NCI-H1417 treated with DMSO at 0.1 percent for 48 hours (cell line): ENCODE measurements around the gene BRCC3.

Source experiments
- DNase-seq: peaks from one replicate; lab custom pipeline; 2025; lab: John Stamatoyannopoulos, UW

Gene BRCC3

GRCh38 chrX:155056877-155057792 is 14.2 kb upstream of the BRCC3 start:
- DNase-seq, result no peak

DNA sequence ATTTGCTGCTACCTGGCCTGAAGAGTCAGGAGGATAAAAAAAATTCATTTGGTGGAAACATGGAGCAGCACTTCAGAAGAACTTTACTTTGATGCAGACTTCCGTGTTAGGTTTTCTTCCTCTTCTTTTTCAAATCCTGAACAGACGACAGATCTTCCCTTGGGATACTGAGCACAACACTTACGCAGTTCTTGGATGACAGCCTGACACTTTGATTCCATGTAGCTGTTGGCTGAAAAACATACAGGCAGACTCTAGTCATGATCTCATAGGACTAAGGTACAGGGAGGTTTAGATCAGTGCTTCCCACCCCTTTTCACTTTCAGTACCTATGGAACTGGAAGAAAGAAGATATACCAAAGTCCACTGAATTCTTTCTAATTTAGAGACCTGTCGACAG is 9.5 kb upstream of the BRCC3 start:
- no peak for DNase-seq

GRCh38 chrX:155065035-155065734 is 6.1 kb upstream of the BRCC3 start:
- DNase-seq, result no peak

DNA sequence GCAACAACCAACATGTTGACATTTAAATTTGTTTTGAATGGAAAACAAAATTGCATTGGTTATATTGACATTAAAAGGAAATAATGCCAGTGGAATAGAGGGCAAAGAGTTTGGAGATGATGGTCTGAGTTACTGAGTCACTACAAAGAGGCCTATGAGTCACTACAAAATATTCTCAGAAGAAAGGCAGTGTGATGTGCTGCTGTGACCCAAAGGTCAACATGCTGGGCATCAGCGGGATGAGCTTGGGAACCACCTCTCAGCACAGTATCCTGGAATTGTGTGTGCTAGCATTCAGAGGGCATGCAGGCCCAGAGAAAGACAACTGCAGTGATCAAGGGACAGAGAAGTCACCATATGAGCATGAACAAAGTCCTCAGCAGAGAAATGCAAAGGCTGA is 3.1 kb upstream of the BRCC3 start:
- no peak for DNase-seq

DNA sequence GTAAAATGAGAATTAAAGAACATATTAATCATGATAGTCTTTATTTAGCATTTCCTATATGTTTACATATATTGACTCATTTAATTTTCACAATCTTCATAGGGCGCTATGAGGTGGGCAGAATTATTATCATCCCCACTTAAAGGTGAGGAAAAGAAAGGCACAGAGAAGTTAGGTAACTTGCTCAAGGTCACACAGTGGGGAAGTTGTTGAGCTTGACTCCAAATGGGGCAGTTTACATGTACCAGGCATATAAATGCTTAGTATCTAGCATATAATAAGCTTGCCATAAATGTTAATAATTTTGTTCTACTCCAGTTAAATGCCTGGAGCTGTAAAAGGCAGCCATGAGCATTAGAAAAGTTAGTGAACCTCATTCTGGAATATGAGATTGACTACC is 1.9 kb upstream of the BRCC3 start:
- DNase-seq, result no peak

GRCh38 chrX:155070038-155070437 is 1.3 kb upstream of the BRCC3 start:
- DNase-seq, result no peak

GRCh38 chrX:155070663-155070974 is 689 bp upstream of the BRCC3 start:
- DNase-seq, result no peak

- no peak for DNase-seq
These were observed 479 bp downstream of the BRCC3 start for GRCh38 chrX:155071694-155072280.

GRCh38 chrX:155086202-155086840 is 15.0 kb downstream of the BRCC3 start:
- no peak for DNase-seq

GRCh38 chrX:155086961-155087735 is 15.8 kb downstream of the BRCC3 start:
- DNase-seq, result no peak

DNA sequence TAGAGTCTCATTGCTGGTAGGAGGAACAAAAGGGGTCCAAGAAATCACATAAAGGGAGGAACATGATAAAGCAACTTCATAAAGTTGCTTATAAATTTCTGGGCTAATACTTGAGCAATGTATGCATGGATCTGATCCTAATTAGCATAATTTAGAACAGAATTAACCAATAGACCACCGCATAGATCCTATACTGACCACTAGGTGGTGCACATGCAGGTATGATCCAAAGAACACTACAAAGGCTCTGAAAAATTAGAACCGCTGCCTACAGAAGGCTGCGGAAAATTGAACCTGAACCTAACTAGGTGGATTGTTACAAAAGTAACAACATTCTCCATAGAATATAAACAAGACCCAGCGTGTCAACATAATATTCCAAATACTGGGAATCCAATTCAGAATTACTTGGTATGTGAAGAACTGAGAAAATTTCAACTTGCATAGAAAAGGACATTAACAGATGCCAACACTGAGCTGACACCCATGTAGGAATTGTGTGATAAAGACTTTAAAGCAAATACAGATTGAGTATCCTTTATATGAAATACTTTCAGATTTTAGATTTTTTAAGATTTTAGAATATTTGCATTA is 23.3 kb downstream of the BRCC3 start:
- no peak for DNase-seq

DNA sequence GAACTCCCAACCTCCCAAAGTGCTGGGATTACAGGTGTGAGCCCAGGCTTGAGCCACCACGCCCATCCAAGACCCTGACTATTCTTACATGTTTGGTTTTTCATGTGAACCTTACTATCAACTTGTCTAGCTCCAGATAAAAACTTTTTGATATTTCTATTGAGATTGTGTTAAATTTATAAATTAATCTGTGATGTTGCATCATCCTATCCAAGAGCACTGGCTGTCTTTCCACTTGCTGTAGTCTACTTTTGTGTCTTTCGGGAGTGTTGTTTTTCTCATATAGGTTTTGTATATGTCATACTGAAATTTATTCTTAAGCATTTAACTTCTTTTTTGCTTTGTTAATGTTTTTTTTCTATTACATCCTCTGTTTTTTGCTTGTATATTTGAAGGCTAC is 34.6 kb downstream of the BRCC3 start:
- DNase-seq, result no peak

GRCh38 chrX:155108427-155108826 is 37.1 kb downstream of the BRCC3 start:
- no peak for DNase-seq

- DNase-seq, result no peak
These were observed 40.9 kb downstream of the BRCC3 start for GRCh38 chrX:155112171-155112570.

- no peak for DNase-seq
These were observed 41.8 kb downstream of the BRCC3 start for GRCh38 chrX:155113097-155113496.

GRCh38 chrX:155115174-155115819 is 44.0 kb downstream of the BRCC3 start:
- no peak for DNase-seq

- no peak for DNase-seq
These were observed 56.2 kb downstream of the BRCC3 start for GRCh38 chrX:155127465-155127864.

GRCh38 chrX:155127940-155128339 is 56.6 kb downstream of the BRCC3 start:
- DNase-seq, result no peak

DNA sequence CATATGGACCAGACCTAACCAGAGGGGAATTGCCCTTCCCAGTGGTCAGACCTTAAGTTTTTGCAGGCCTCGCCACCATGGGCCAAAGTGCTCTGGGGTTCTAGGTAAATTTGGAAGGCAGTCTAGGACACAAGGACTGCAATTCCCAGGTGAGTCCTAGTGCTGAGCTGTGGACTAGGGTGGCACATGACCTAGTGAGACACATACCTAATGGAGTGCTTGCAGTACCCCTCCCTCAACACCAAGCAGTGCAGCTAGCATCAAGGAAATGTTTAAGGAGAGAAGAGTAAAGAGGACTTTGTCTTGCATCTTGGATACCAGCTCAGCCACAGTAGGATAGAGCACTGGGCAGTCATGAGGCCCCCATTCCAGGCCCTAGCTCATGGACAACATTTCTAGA is 60.8 kb downstream of the BRCC3 start:
- DNase-seq, result no peak

DNA sequence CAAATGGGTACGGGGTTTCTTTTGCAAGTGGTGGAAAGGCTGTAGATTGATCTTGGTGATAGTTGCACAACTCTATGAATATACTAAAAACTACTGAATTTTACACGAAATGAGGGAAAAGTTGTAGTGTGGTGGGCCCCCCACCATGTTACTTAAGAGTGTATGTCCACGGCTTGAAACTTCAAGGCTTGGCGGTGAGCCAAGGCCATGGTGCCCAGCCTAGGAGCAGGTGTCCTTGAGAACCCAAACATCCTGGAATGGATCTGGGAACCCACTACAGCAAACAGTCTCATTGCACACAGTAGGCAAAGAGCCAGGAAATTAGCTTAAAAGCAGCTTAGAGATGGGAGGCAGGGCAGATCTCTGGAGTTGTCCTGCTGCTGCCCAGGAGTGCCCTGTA is 62.9 kb downstream of the BRCC3 start:
- DNase-seq, result no peak

GRCh38 chrX:155143959-155144548 is 72.7 kb downstream of the BRCC3 start:
- DNase-seq, result no peak
